Heart right ventricle (tissue), 16 donors: ENCODE measurements around the gene DLAT. TPM values are rescaled to one million over a fixed set of nuclear protein-coding genes. Genes with fewer than 3 reads are reported as not detected.
A peak's percentile ranks its signal among the peaks of the same experiment; 100 is the strongest.

ENCODE experiments used
- ATAC-seq, 8 donors: fragments of 200-7000 bp; cut with Tn5 transposase; one replicate each; pipeline ENCODE4 v1.9.1; 2020; ENCODE audit warnings: mild to moderate bottlenecking in 8 of 8, moderate library complexity in 8 of 8, moderate number of reproducible peaks in 1 of 8
- DNase-seq, 2 donors: peaks; one replicate each; pipeline ENCODE4 v3.0.0-alpha.2; 2020
- H3K27ac ChIP-seq, 10 donors: fragments of 200-600 bp; sonication (generic) in 2 of 10; one replicate each; pipeline versions ENCODE4 v1.5.0 to v1.8.0; 2020 to 2022; ENCODE audit warnings: mild to moderate bottlenecking in 3 of 10
- H3K27me3 ChIP-seq, 7 donors: fragments of 200-600 bp; one replicate each; pipeline ENCODE4 v1.8.0; 2021 to 2022; ENCODE audit warnings: mild to moderate bottlenecking in 2 of 7
- H3K36me3 ChIP-seq, 9 donors: fragments of 200-600 bp; sonication (generic) in 1 of 9; one replicate each; pipeline versions ENCODE4 v1.5.0 to v1.8.0; 2020 to 2022; ENCODE audit warnings: mild to moderate bottlenecking in 2 of 9
- H3K4me1 ChIP-seq, 9 donors: fragments of 200-600 bp; sonication (generic) in 1 of 9; one replicate each; pipeline versions ENCODE4 v1.5.0 to v1.8.0; 2020 to 2022; ENCODE audit warnings: mild to moderate bottlenecking in 4 of 9
- H3K4me3 ChIP-seq, 10 donors: fragments of 200-600 bp; sonication (generic) in 2 of 10; one replicate each; pipeline versions ENCODE4 v1.5.0 to v1.8.0; 2020 to 2022; ENCODE audit warnings: mild to moderate bottlenecking in 7 of 10, moderate library complexity in 2 of 10
- H3K9me3 ChIP-seq, 11 donors: fragments of 200-600 bp in 10 of 11; sonication (generic) in 2 of 11; one replicate each; pipeline versions ENCODE4 v1.5.0 to v1.8.0; 2013 to 2022; ENCODE audit warnings: mild to moderate bottlenecking in 2 of 11, control low read depth in 1 of 11, moderate library complexity in 1 of 11
- CTCF ChIP-seq, 9 donors: fragments of 200-600 bp; sonication (generic) in 2 of 9; IDR thresholded peaks; one replicate each; pipeline versions ENCODE4 v1.5.0 to v1.8.0; 2021 to 2022; ENCODE audit warnings: antibody characterized with exemption in 9 of 9, mild to moderate bottlenecking in 5 of 9, moderate library complexity in 1 of 9
- WGBS, 2 donors: extraction: QIAGEN DNeasy Blood & Tissue Kit; methylation state at CpG; one replicate each; pipeline ENCODE4 v1.1.7; 2013; ENCODE audit warnings: inconsistent platforms in 1 of 2; 5-methylcytosine and 5-hydroxymethylcytosine counted together
- intact Hi-C, 10 donors: fragments of 100-400 bp; cut with DNase I; formaldehyde crosslinking; loops; one replicate each; pipeline versions ENCODE4 v1.11.1 to v1.14.2; 2022
- long read RNA-seq, 3 donors: library from polyadenylated mRNA; unstranded; transcript quantifications; one replicate each; pipeline ENCODE4 v2.0.0, GENCODE V29; 2020 to 2021
- polyA plus RNA-seq, 2 donors: library from polyadenylated mRNA; stranded (reverse); fragments of 200-250 nt; gene quantifications; one replicate each; pipeline ENCODE4 v1.2.3, GENCODE V29; 2013
- total RNA-seq, 10 donors: library from RNA; stranded (reverse); fragmentation: NEBNext Ultra II Directional in 3 of 10; extraction: Animal tissue kit (Norgen Biotek cat#: 25700) in 3 of 10; gene quantifications; one replicate each; pipeline versions ENCODE4 v1.2.1 to v1.2.4, GENCODE V29; 2021 to 2023
- donor health status: Arrhythmogenic right ventricular cardiomyopathy.
- donor health status: ischemic (EF 13 %, LVEDD 7.1; RV severe dilation, severe dysfunction).
- donor health status: healthy with polysubstance abuse.
- donor health status: DM: no; HTN: yes; CAD: no.
- donor health status: DM: no; HTN: no; CAD: no.
- donor health status: ischemic (EF 25% LVEDD 6.9; RV normal size, moderate dysfunction).
- donor health status: ischemic (EF 25% LVEDD 5.7; RV mildly dilated, moderate dysfunction).
- donor health status: healthy.
- donor health status: DM: yes; HTN: yes; CAD: no.
- donor health status: Ischemic cardiomyopathy.
- donor health status: ischemic (EF 35%, LVEDD 5.7; RV mildly dilated, moderate dysfunction).
- donor health status: nonischemic (EF 11% LVEDD 7.7; RV severe dilation, severe dysfunction).
- donor health status: DM: yes; HTN: yes; CAD: no.
- donor health status: PGD.
- donor health status: ischemic (EF 29% LVEDD 5.4; RV normal size, mild dysfunction).
- donor health status: nonischemic (EF 23%, LVEDD 6.1; RV moderate dilation, normal function).

Gene DLAT
- total RNA-seq, result 100 to 1,000 TPM; 128 to 191 (median 171) TPM
- 10 to 100 TPM; 27.4 to 46.4 TPM for polyA plus RNA-seq
- long read RNA-seq, donor 1, full-length matches to known transcripts, result 187 of 198 reads
- long read RNA-seq, donor 1, partial matches to known transcripts, result 2 of 198 reads
- long read RNA-seq, donor 1, other reads (novel, unspliced or antisense), result 9 of 198 reads
- long read RNA-seq, donor 2, full-length matches to known transcripts, result 210 of 238 reads
- long read RNA-seq, donor 2, partial matches to known transcripts, result 18 of 238 reads
- long read RNA-seq, donor 2, other reads (novel, unspliced or antisense), result 10 of 238 reads
- long read RNA-seq, donor 3, full-length matches to known transcripts, result 414 of 543 reads
- long read RNA-seq, donor 3, partial matches to known transcripts, result 108 of 543 reads
- long read RNA-seq, donor 3, other reads (novel, unspliced or antisense), result 21 of 543 reads

DNA sequence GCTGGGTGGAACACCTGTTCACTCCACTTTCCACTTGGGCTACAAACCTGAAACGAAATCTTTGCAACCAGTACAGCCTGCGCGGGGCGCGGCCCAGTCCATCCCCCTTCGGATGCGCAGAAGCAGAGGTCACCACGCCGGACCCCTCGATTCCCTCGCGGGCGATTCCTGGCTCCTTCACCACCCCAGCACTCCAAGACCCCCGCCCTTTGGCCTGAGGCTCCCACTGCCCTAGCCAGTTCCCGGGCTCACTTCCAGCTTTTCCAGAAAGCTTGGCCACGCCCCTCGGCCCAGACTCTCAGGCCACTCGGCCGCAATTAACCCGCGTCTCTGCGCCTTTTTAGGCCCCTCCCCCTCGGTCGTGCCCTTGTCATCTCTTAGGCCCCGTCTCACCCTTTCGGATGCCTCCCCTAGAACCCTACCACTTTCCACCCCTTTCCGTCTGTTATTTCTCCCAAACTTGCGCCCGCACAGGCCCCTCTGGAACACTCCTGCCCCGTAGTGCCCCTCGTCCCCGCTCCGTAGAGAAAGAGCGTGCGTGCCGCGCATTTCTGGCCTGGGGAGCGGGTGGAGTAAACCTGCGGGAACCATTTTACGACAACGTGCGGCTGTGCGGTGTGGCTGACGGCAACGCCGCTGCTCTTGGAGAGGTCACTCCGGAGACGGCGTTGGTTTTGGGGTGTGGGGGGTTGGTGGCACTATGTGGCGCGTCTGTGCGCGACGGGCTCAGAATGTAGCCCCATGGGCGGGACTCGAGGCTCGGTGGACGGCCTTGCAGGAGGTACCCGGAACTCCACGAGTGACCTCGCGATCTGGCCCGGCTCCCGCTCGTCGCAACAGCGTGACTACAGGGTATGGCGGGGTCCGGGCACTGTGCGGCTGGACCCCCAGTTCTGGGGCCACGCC is at the start of gene DLAT:
Gene DLAT (plus strand): TSS at position 636 of the 906 bp plus-strand sequence. CDS start 65 bp downstream, at position 701.
- ATAC-seq, result peak; percentile 93 to 96 (median 94)
- H3K27me3 ChIP-seq, result no peaks in the 10 kb centered on the region
- TF ChIP-seq CTCF (IDR thresholded peaks at IDR 0.05), result no peak
- peak; percentile 88 to 89 for DNase-seq
- intact Hi-C loops, result loop anchor here in 2 of 10 donors (5.0 kb wide), 2 partner anchors 47 to 148 kb away; partner anchors contain the start of genes CFAP68 (in 1 of the 2), FDXACB1 (in 1 of the 2), NKAPD1 (in 1 of the 2) and PIH1D2 (in 1 of the 2)
- peak within 1 kb of the TSS; percentile 88 to 96 (median 93) for H3K27ac ChIP-seq
- peaks cover 0 to 50% (median 18%) of the 10 kb centered on the region in 9 donors for H3K4me1 ChIP-seq
- peak within 1 kb of the TSS; percentile 49 to 99 (median 84) for H3K4me3 ChIP-seq
- WGBS, 2 donors, result 1% methylated on average over 71 of the region's 71 CpGs
- no peaks in the 10 kb centered on the region for H3K9me3 ChIP-seq
- peaks cover 0 to 40% (median 9%) of the 10 kb centered on the region in 9 donors for H3K36me3 ChIP-seq

GRCh38 chr11:111976119-111976766 is 49.0 kb upstream of the DLAT start:
- intact Hi-C loops, result loop anchor here in 7 of 10 donors (5.0 to 10.0 kb wide), 5 partner anchors 34 to 101 kb away; partner anchors contain the start of genes DIXDC1 (in 4 of the 7), CFAP68 (in 3 of the 7), FDXACB1 (in 3 of the 7) and ALG9 (in 1 of the 7)
- Histone ChIP-seq H3K36me3 (peaks cover 0 to 8% (median 0%) of the 10 kb centered on the region in 9 donors), H3K4me3 (peak overlapping the region in 9 of 10 donors; percentile 52 to 84 (median 70)), H3K4me1 (peaks cover 15 to 65% (median 36%) of the 10 kb centered on the region in 9 donors), H3K27ac (peak overlapping the region; percentile 53 to 91 (median 86)), H3K27me3 (peaks cover 0 to 28% (median 0%) of the 10 kb centered on the region in 7 donors), H3K9me3 (no peaks in the 10 kb centered on the region)
- ATAC-seq (peak in 2 of 8 donors; percentile 1 to 45), DNase-seq (peak in 1 of 2 donors; percentile 11)
- no peak for TF ChIP-seq CTCF (IDR thresholded peaks at IDR 0.05)
- WGBS, 2 donors, result 58 to 64% methylated on average over 7 of the region's 7 CpGs

GRCh38 chr11:111976767-111977145 is 48.5 kb upstream of the DLAT start:
- peaks cover 0 to 13% (median 0%) of the 10 kb centered on the region in 9 donors for H3K36me3 ChIP-seq
- intact Hi-C loops, result loop anchor here in 7 of 10 donors (5.0 to 10.0 kb wide), 5 partner anchors 34 to 102 kb away; partner anchors contain the start of genes DIXDC1 (in 4 of the 7), CFAP68 (in 3 of the 7), FDXACB1 (in 3 of the 7) and ALG9 (in 1 of the 7)
- H3K4me3 ChIP-seq, result peak overlapping the region in 9 of 10 donors; percentile 52 to 84 (median 70)
- WGBS, 2 donors, result 11 to 15% methylated on average over 21 of the region's 21 CpGs
- TF ChIP-seq CTCF (IDR thresholded peaks at IDR 0.05), result no peak
- ATAC-seq, result peak; percentile 8 to 53 (median 30)
- H3K27me3 ChIP-seq, result peaks cover 0 to 28% (median 0%) of the 10 kb centered on the region in 7 donors
- H3K27ac ChIP-seq, result peak overlapping the region; percentile 53 to 91 (median 86)
- H3K9me3 ChIP-seq, result no peaks in the 10 kb centered on the region
- H3K4me1 ChIP-seq, result peaks cover 15 to 70% (median 36%) of the 10 kb centered on the region in 9 donors
- DNase-seq, result peak in 1 of 2 donors; percentile 23
